ENCODE data around the gene ROCK2.
A peak's percentile ranks its signal among the peaks of the same experiment; 100 is the strongest.

Gene ROCK2

GRCh38 chr2:11379558-11379957, 35.1 kb upstream of the ROCK2 start:
- peaks cover 6% of the 10 kb centered on the region for H3K27me3 Mint-ChIP-seq (ENCODE audit: low read depth, poor library complexity)
- H3K4me1 Mint-ChIP-seq = peaks cover 53% of the 10 kb centered on the region
- no peaks in the 10 kb centered on the region for H3K9me3 Mint-ChIP-seq
- H3K36me3 Mint-ChIP-seq (ENCODE audit: low read depth) = no peaks in the 10 kb centered on the region
- peak overlapping the region; percentile 60 for H3K27ac Mint-ChIP-seq
- DNase-seq = no peak
- TF ChIP-seq, protein P1, sequence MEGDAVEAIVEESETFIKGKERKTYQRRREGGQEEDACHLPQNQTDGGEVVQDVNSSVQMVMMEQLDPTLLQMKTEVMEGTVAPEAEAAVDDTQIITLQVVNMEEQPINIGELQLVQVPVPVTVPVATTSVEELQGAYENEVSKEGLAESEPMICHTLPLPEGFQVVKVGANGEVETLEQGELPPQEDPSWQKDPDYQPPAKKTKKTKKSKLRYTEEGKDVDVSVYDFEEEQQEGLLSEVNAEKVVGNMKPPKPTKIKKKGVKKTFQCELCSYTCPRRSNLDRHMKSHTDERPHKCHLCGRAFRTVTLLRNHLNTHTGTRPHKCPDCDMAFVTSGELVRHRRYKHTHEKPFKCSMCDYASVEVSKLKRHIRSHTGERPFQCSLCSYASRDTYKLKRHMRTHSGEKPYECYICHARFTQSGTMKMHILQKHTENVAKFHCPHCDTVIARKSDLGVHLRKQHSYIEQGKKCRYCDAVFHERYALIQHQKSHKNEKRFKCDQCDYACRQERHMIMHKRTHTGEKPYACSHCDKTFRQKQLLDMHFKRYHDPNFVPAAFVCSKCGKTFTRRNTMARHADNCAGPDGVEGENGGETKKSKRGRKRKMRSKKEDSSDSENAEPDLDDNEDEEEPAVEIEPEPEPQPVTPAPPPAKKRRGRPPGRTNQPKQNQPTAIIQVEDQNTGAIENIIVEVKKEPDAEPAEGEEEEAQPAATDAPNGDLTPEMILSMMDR (IDR thresholded peaks at IDR 0.05) = no peak
- no peak overlapping the region for H3K4me3 Mint-ChIP-seq

- DNase-seq = no peak
- Mint-ChIP-seq H3K9me3 (no peaks in the 10 kb centered on the region), H3K27me3 (ENCODE audit: low read depth, poor library complexity) (peaks cover 6% of the 10 kb centered on the region), H3K4me1 (peaks cover 68% of the 10 kb centered on the region), H3K27ac (peak overlapping the region; percentile 87), H3K4me3 (peak overlapping the region; percentile 31), H3K36me3 (ENCODE audit: low read depth) (no peaks in the 10 kb centered on the region)
- TF ChIP-seq, protein P1 (IDR thresholded peaks at IDR 0.05) = no peak
These were observed 33.6 kb upstream of the ROCK2 start for GRCh38 chr2:11377928-11378545.

- peaks cover 85% of the 10 kb centered on the region for H3K4me1 Mint-ChIP-seq
- no peak overlapping the region for H3K4me3 Mint-ChIP-seq
- DNase-seq = no peak
- H3K36me3 Mint-ChIP-seq (ENCODE audit: low read depth) = no peaks in the 10 kb centered on the region
- TF ChIP-seq, protein P1 (IDR thresholded peaks at IDR 0.05) = no peak
- peak overlapping the region; percentile 94 for H3K27ac Mint-ChIP-seq
- H3K27me3 Mint-ChIP-seq (ENCODE audit: low read depth, poor library complexity) = peaks cover 4% of the 10 kb centered on the region
- no peaks in the 10 kb centered on the region for H3K9me3 Mint-ChIP-seq
These were observed 31.6 kb upstream of the ROCK2 start for GRCh38 chr2:11376071-11376470.

DNA sequence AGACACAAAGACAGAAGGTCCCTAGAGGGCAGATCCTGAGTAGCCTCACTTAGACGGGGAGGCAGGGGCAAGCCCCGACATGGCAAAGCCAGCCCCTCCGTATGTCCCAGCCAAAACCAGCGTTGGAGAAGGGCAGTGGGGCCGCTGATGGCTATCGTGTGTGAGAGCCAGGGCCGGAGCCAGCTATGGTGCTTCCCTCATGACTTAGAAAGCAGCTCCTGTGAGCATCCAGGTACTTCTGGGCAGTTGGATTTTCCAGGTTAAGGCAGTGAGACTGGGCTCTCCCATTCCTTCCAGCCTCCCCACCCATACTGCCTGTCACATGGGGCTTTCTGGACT, 31.2 kb upstream of the ROCK2 start:
- Mint-ChIP-seq H3K27me3 (ENCODE audit: low read depth, poor library complexity) (peaks cover 3% of the 10 kb centered on the region), H3K36me3 (ENCODE audit: low read depth) (no peaks in the 10 kb centered on the region), H3K4me1 (peaks cover 89% of the 10 kb centered on the region), H3K4me3 (no peak overlapping the region), H3K27ac (peak overlapping the region; percentile 94), H3K9me3 (no peaks in the 10 kb centered on the region)
- no peak for DNase-seq
- TF ChIP-seq, protein P1 (IDR thresholded peaks at IDR 0.05) = no peak

GRCh38 chr2:11375025-11375688, 30.7 kb upstream of the ROCK2 start:
- H3K4me3 Mint-ChIP-seq = peak overlapping the region; percentile 57
- H3K4me1 Mint-ChIP-seq = peaks cover 89% of the 10 kb centered on the region
- peak overlapping the region; percentile 98 for H3K27ac Mint-ChIP-seq

More at GRCh38 chr2:11375025-11375688, 30.7 kb upstream of the ROCK2 start:
- peaks cover 3% of the 10 kb centered on the region for H3K27me3 Mint-ChIP-seq (ENCODE audit: low read depth, poor library complexity)
- TF ChIP-seq, protein P1 (IDR thresholded peaks at IDR 0.05) = no peak
- DNase-seq = no peak
- H3K9me3 Mint-ChIP-seq = no peaks in the 10 kb centered on the region
- H3K36me3 Mint-ChIP-seq (ENCODE audit: low read depth) = no peaks in the 10 kb centered on the region

Data from nephron progenitor cell (in vitro differentiated cells).